Stimulated activated naive B cell treated with anti-CD40 and anti-IgM and Interleukin-4, amounts not matched to agents 10 μg/mL and 1 μg/mL and 100 μg/mL, for 72 hours (primary cell): ENCODE measurements around the gene RANBP1.

Experiments
- ATAC-seq, 2 donors: fragments of 150-1000 bp; cut with Tn5 transposase; replicated peaks; 2 replicates each; pipeline ENCODE4 v1.10.0; 2021; ENCODE audit warnings: moderate library complexity in 1 of 2
- DNase-seq: peaks from one replicate; pipeline ENCODE4 v3.0.0; 2021
- H3K27ac Mint-ChIP-seq: one replicate; pipeline ENCODE4 v1.8.0; 2022; ENCODE audit warnings: mild to moderate bottlenecking, mixed read lengths
- H3K27me3 Mint-ChIP-seq, 2 donors: one replicate each; pipeline ENCODE4 v1.8.0; 2022; ENCODE audit warnings: mixed read lengths in 2 of 2
- H3K36me3 Mint-ChIP-seq, 2 donors: one replicate each; pipeline ENCODE4 v1.8.0; 2022; ENCODE audit warnings: mixed read lengths in 2 of 2, mild to moderate bottlenecking in 1 of 2
- H3K4me1 Mint-ChIP-seq, 2 donors: one replicate each; pipeline ENCODE4 v1.8.0; 2022; ENCODE audit warnings: mixed read lengths in 2 of 2, mild to moderate bottlenecking in 1 of 2
- H3K4me3 Mint-ChIP-seq, 2 donors: one replicate each; pipeline ENCODE4 v1.8.0; 2022; ENCODE audit warnings: mild to moderate bottlenecking in 2 of 2, mixed read lengths in 2 of 2, moderate library complexity in 1 of 2
- H3K9me3 Mint-ChIP-seq, 2 donors: one replicate each; pipeline ENCODE4 v1.8.0; 2022; ENCODE audit warnings: mixed read lengths in 2 of 2, mild to moderate bottlenecking in 1 of 2

RANBP1 gene

GRCh38 chr22:20109411-20110358 lies 6.2 kb upstream of the RANBP1 start:
- H3K27ac Mint-ChIP-seq: peak overlapping the region; percentile 92
- no peak for DNase-seq
- no peaks in the 10 kb centered on the region for H3K27me3 Mint-ChIP-seq
- no peaks in the 10 kb centered on the region for H3K9me3 Mint-ChIP-seq
- peaks cover 28 to 48% of the 10 kb centered on the region in 2 donors for H3K4me1 Mint-ChIP-seq
- no peak for ATAC-seq
- H3K36me3 Mint-ChIP-seq: peaks cover 33 to 54% of the 10 kb centered on the region in 2 donors
- peak overlapping the region in 1 of 2 donors; percentile 61 for H3K4me3 Mint-ChIP-seq

GRCh38 chr22:20110359-20110985 lies 5.4 kb upstream of the RANBP1 start:
- Mint-ChIP-seq H3K27ac (peak overlapping the region; percentile 92), H3K4me1 (peaks cover 33 to 54% of the 10 kb centered on the region in 2 donors), H3K27me3 (no peaks in the 10 kb centered on the region), H3K36me3 (peaks cover 32 to 54% of the 10 kb centered on the region in 2 donors), H3K4me3 (peak overlapping the region in 1 of 2 donors; percentile 10), H3K9me3 (no peaks in the 10 kb centered on the region)
- no peak for ATAC-seq
- DNase-seq: no peak

- ATAC-seq (peak; percentile 73 to 84), DNase-seq (peak; percentile 53)
- Mint-ChIP-seq H3K36me3 (peaks cover 30 to 51% of the 10 kb centered on the region in 2 donors), H3K9me3 (no peaks in the 10 kb centered on the region), H3K27me3 (no peaks in the 10 kb centered on the region), H3K4me3 (no peak overlapping the region), H3K4me1 (peaks cover 35 to 59% of the 10 kb centered on the region in 2 donors), H3K27ac (peak overlapping the region; percentile 44)
Observed at GRCh38 chr22:20111045-20111688, 4.7 kb upstream of the RANBP1 start.

GRCh38 chr22:20111689-20112622 lies 3.9 kb upstream of the RANBP1 start:
- DNase-seq (no peak), ATAC-seq (no peak)
- Mint-ChIP-seq H3K9me3 (no peaks in the 10 kb centered on the region), H3K4me1 (peaks cover 38 to 64% of the 10 kb centered on the region in 2 donors), H3K36me3 (peaks cover 32 to 53% of the 10 kb centered on the region in 2 donors), H3K4me3 (peak overlapping the region; percentile 36 to 57), H3K27ac (peak overlapping the region; percentile 94), H3K27me3 (no peaks in the 10 kb centered on the region)

GRCh38 chr22:20112623-20113511 lies 3.0 kb upstream of the RANBP1 start:
- DNase-seq: no peak
- Mint-ChIP-seq H3K9me3 (no peaks in the 10 kb centered on the region), H3K4me1 (peaks cover 38 to 64% of the 10 kb centered on the region in 2 donors), H3K27ac (peak overlapping the region; percentile 94), H3K36me3 (peaks cover 34 to 45% of the 10 kb centered on the region in 2 donors), H3K27me3 (no peaks in the 10 kb centered on the region), H3K4me3 (peak overlapping the region; percentile 17 to 30)
- no peak for ATAC-seq

- ATAC-seq (no peak), DNase-seq (no peak)
- Mint-ChIP-seq H3K27me3 (no peaks in the 10 kb centered on the region), H3K4me1 (peaks cover 40 to 67% of the 10 kb centered on the region in 2 donors), H3K4me3 (peak overlapping the region in 1 of 2 donors; percentile 52), H3K36me3 (peaks cover 30 to 46% of the 10 kb centered on the region in 2 donors), H3K27ac (peak overlapping the region; percentile 93), H3K9me3 (no peaks in the 10 kb centered on the region)
Observed at GRCh38 chr22:20113551-20114310, 2.2 kb upstream of the RANBP1 start.

GRCh38 chr22:20114506-20115475 lies 1.1 kb upstream of the RANBP1 start:
- ATAC-seq (no peak), DNase-seq (no peak)
- peaks cover 44 to 77% of the 10 kb centered on the region in 2 donors for H3K4me1 Mint-ChIP-seq
- peak overlapping the region; percentile 86 to 91 for H3K4me3 Mint-ChIP-seq
- H3K27me3 Mint-ChIP-seq: no peaks in the 10 kb centered on the region
- no peaks in the 10 kb centered on the region for H3K9me3 Mint-ChIP-seq
- H3K36me3 Mint-ChIP-seq: peaks cover 36 to 48% of the 10 kb centered on the region in 2 donors
- H3K27ac Mint-ChIP-seq: peak overlapping the region; percentile 93

GRCh38 chr22:20116376-20116950 lies 559 bp downstream of the RANBP1 start:
- Mint-ChIP-seq H3K36me3 (peaks cover 47 to 52% of the 10 kb centered on the region in 2 donors), H3K27ac (peak overlapping the region; percentile 97), H3K4me3 (peak overlapping the region; percentile 86 to 91), H3K4me1 (peaks cover 37 to 78% of the 10 kb centered on the region in 2 donors), H3K9me3 (no peaks in the 10 kb centered on the region), H3K27me3 (no peaks in the 10 kb centered on the region)
- no peak for DNase-seq
- no peak for ATAC-seq

DNA sequence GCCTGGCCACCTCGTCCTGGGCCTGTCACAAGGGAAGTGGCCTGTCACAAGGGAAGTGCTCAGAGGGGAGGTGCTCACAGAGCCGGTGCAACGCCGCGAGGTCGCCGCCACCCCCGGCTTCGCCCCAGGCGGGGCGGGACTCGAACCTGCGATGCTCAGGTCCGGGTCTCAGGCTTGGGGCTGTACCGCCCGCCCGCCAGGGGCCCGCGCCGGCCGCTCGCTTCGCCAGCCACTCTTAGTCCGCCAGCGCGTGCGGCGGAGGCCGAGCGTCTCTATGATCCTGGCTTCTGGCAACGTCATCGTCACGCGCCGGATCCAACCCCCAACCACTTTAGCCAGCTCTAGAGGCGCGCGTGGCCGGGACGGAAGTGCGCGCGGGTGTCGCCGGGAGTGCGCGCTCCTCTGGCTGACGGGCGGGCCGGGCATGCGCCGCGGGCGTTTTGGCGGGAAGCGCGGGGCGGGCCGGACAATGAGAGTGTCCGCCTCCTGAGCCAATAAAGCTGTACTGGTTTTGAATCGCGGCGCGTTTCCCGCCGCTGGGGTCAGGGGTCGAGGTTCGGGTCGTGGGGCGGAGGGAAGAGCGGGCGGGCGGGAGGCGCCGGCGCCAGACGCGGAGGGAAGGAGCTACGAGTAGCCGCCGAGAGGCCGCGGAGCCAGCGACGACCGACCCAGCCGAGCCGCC lies 1.2 kb downstream of the RANBP1 start, which contains the start of gene TRMT2A:
Gene TRMT2A (minus strand): TSS at position 276 of the 682 bp plus-strand sequence. CDS start 320 bp downstream, outside the sequence.
- Mint-ChIP-seq H3K9me3 (no peaks in the 10 kb centered on the region), H3K27ac (peak within 1 kb of the TSS; percentile 97), H3K4me1 (peaks cover 36 to 78% of the 10 kb centered on the region in 2 donors), H3K4me3 (peak within 1 kb of the TSS; percentile 86 to 93), H3K36me3 (peaks cover 48 to 50% of the 10 kb centered on the region in 2 donors), H3K27me3 (no peaks in the 10 kb centered on the region)
- peak; percentile 98 for DNase-seq
- ATAC-seq: peak; percentile 80 to 87

- H3K27me3 Mint-ChIP-seq: no peaks in the 10 kb centered on the region
- ATAC-seq: peak; percentile 58 to 60
- peak overlapping the region; percentile 86 to 93 for H3K4me3 Mint-ChIP-seq
- peaks cover 50 to 56% of the 10 kb centered on the region in 2 donors for H3K36me3 Mint-ChIP-seq
- H3K27ac Mint-ChIP-seq: peak overlapping the region; percentile 96
- no peaks in the 10 kb centered on the region for H3K9me3 Mint-ChIP-seq
- peaks cover 37 to 78% of the 10 kb centered on the region in 2 donors for H3K4me1 Mint-ChIP-seq
- peak; percentile 81 for DNase-seq
Observed at GRCh38 chr22:20117633-20118299, 1.9 kb downstream of the RANBP1 start.
